GM18870 (cell line): Measurements from ENCODE around the gene KNSTRN.

Experiments used
- ATAC-seq: cut with Tn5 transposase; IDR thresholded peaks from one replicate; pipeline ENCODE4 v1.9.1; 2021; ENCODE audit warnings: moderate library complexity; ENCODE audit not compliant: unreplicated experiment

KNSTRN gene

GRCh38 chr15:40397688-40398412, 15.3 kb downstream of the KNSTRN start:
- ATAC-seq: no peak

- ATAC-seq: peak; percentile 78
Observed at GRCh38 chr15:40398413-40398873, 15.9 kb downstream of the KNSTRN start.

- no peak for ATAC-seq
Observed at GRCh38 chr15:40399370-40399769, 16.8 kb downstream of the KNSTRN start.

GRCh38 chr15:40405501-40406381, 23.2 kb downstream of the KNSTRN start, which contains the start of gene IVD:
Gene IVD, plus strand, starts transcription at chr15:40405795. Its CDS starts 33 bp downstream, at chr15:40405828.
- peak; percentile 83 for ATAC-seq

- peak; percentile 44 for ATAC-seq
Observed at GRCh38 chr15:40407330-40407990, 24.9 kb downstream of the KNSTRN start.

- no peak for ATAC-seq
Observed at GRCh38 chr15:40409366-40409765, 26.8 kb downstream of the KNSTRN start.

- ATAC-seq: no peak
Observed at GRCh38 chr15:40410476-40410875, 28.0 kb downstream of the KNSTRN start.

GRCh38 chr15:40412095-40412759, 29.7 kb downstream of the KNSTRN start:
- ATAC-seq: no peak

GRCh38 chr15:40413036-40413435, 30.5 kb downstream of the KNSTRN start:
- no peak for ATAC-seq

- no peak for ATAC-seq
Observed at GRCh38 chr15:40414816-40415215, 32.3 kb downstream of the KNSTRN start.

GRCh38 chr15:40415226-40415625, 32.7 kb downstream of the KNSTRN start:
- ATAC-seq: no peak

- no peak for ATAC-seq
Observed at GRCh38 chr15:40416056-40416455, 33.5 kb downstream of the KNSTRN start.

GRCh38 chr15:40418126-40418525, 35.6 kb downstream of the KNSTRN start:
- no peak for ATAC-seq

- no peak for ATAC-seq
Observed at GRCh38 chr15:40420071-40420713, 37.7 kb downstream of the KNSTRN start.

- no peak for ATAC-seq
Observed at GRCh38 chr15:40420793-40421192, 38.3 kb downstream of the KNSTRN start.

GRCh38 chr15:40421246-40422157, 39.0 kb downstream of the KNSTRN start:
- no peak for ATAC-seq

- no peak for ATAC-seq
Observed at GRCh38 chr15:40424483-40425115, 42.1 kb downstream of the KNSTRN start.

- no peak for ATAC-seq
Observed at GRCh38 chr15:40425681-40426080, 43.2 kb downstream of the KNSTRN start.

GRCh38 chr15:40427188-40427587, 44.7 kb downstream of the KNSTRN start:
- ATAC-seq: no peak
